HG02943 (cell line): ENCODE measurements around the gene CST6.
"Not testable (repeated sequence)": the region's sequence is repeated elsewhere in the genome, so short reads cannot be mapped to it uniquely, and the experiment has no call there.

Experiments
- ATAC-seq: cut with Tn5 transposase; IDR thresholded peaks from one replicate; pipeline ENCODE4 v1.9.1; 2021; ENCODE audit warnings: mild to moderate bottlenecking, low read depth, moderate library complexity; ENCODE audit not compliant: unreplicated experiment

Gene CST6

GRCh38 chr11:65982824-65983588 is 28.8 kb upstream of the CST6 start:
- no peak for ATAC-seq

DNA sequence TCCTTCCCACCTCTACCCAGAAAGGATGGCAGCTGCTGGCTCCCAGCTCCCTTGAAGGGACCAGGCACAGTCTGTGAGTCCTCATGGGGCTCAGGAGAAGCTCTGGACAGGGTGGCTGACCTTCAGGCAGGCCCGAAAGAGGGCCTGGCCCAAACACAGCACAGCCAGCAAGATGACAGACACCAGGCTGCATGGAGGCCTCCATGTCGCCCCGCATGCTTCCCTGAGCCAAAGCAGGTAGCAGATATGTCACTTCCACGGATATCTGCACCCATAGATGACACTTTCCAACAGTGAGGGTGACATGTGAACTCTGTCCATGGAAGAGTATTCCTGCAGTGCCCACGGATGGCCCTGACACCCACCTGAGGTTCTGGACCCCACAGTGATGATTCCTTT is 28.2 kb upstream of the CST6 start:
- ATAC-seq: no peak

DNA sequence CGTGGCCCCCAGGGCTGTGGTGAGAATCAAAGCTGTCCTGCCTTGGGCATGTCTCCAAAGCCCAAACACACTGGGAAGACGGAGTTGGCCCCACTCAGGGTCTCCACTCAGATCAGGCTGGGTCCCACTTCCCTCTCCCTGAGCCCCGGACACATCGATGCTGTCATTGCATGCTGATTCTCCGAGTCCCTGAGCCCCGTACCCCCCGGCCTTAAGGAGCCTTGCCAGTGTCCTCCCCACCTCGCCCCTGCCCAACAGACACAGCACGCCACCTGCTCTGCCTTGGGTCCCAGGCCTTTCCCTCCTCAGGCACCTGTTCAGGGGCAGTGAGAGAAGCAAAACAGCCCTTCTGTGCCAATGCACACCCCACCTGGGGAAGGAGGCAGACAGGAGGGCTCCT is 24.5 kb upstream of the CST6 start:
- ATAC-seq: no peak

DNA sequence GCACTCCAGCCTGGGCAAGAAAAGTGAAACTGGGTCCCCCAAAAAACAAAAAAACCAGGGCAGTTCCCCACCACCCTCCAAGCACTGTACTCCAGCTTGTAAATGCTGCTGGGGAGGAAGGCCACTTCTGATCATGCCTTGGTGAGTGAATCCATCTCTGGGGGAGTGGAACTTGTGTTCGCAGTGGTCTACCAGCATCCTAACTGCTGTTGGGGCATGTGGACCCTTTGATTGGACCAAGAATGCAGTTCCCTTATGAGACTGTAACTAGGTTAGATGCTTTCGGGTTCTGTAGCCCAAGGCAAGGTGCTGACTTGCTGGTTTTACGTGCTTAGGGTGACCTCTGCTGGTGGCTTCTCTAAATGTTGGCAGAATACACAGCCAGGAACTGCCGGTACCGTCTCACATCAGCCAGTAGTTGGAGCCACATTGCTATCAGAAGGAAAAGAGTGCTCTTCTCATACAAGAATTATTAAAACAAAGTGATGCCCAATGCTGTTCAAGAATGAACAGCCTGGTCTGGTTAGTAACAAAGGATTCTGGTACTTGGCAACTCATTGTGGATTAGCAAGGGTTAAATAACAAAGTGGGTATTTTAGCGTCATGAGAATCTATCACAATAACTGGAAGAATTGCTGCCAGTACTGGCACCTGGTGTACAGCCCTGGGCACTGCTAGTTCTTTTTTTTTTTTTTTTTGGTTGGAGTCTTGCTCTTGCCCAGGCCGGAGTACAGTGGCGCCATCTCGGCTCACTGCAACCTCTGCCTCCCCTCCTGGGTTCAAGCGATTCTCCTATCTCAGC is 22.8 kb upstream of the CST6 start:
- ATAC-seq: peak; percentile 77

DNA sequence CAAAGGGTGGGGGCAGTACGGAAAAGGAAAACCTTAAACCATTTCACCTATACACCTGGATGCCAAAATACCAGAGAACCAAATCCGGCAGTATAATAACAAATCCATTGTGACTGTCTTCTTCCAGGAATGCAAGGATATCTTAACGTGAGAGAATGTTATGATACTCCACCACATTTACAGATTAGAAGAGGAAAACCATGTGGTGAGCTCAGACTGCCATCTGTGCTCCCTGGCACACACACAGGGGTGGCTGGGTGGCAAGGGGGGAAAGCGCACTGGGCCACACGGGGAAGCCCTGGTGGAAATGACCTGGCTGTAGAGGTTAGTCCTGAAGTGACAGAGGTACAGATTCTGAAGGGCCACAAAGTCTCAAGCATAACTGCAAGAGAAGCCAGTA is 19.8 kb upstream of the CST6 start:
- ATAC-seq: no peak

DNA sequence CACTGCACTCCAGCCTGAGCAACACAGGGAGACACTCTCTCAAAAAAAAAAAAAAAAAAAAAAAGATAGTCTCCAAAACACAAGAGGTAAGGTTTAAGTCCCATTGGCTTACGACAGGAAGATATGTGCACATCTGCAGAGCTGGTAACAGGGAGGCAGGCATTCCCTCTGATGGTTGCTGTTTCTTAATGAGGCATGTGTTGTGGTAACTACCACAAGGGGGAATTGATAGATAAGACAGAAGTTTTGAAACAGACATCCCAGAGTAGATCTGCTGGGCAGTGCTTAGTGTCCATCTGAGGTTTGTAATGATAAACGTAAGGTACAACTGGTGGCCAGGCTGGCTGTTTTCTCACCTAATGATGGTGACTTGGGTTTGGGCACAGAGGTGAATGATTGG is 14.5 kb upstream of the CST6 start:
- no peak for ATAC-seq

- ATAC-seq: peak; percentile 81
Observed at GRCh38 chr11:66001942-66002647, 9.7 kb upstream of the CST6 start, which contains the start of the genes BANF1 and EIF1AD. Gene BANF1, plus strand, starts transcription at chr11:66002503. Its CDS starts 748 bp downstream, at chr11:66003251. Gene EIF1AD, minus strand, starts transcription at chr11:66002157. Its CDS starts 1,768 bp downstream, at chr11:66000389.

- ATAC-seq: peak; percentile 39
Observed at GRCh38 chr11:66002648-66003225, 9.1 kb upstream of the CST6 start.

- ATAC-seq: no peak
Observed at GRCh38 chr11:66003291-66003690, 8.5 kb upstream of the CST6 start.

- no peak for ATAC-seq
Observed at GRCh38 chr11:66004186-66004585, 7.6 kb upstream of the CST6 start.

GRCh38 chr11:66006134-66006890 is 5.5 kb upstream of the CST6 start:
- no peak for ATAC-seq

DNA sequence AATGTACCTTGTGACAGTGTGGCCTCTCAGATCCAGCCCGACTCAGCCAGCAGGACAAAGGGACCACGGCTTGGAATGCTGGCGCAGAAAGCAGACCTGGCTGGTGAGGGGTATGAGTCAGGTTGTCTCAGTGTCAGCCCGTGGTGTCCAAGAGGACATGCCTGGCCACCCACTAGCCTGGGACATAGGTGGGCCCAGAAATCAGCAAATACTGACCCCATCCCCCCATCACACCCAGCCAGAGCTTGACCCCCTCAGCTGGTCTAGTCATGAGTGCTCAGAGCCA is 5.0 kb upstream of the CST6 start:
- no peak for ATAC-seq

- no peak for ATAC-seq
Observed at GRCh38 chr11:66007201-66007634, 4.6 kb upstream of the CST6 start.

GRCh38 chr11:66008095-66008467 is 3.7 kb upstream of the CST6 start:
- ATAC-seq: no peak

- ATAC-seq: no peak
Observed at GRCh38 chr11:66008468-66009101, 3.2 kb upstream of the CST6 start.

- not testable (repeated sequence) for ATAC-seq
Observed at GRCh38 chr11:66010036-66010435, 1.8 kb upstream of the CST6 start.

DNA sequence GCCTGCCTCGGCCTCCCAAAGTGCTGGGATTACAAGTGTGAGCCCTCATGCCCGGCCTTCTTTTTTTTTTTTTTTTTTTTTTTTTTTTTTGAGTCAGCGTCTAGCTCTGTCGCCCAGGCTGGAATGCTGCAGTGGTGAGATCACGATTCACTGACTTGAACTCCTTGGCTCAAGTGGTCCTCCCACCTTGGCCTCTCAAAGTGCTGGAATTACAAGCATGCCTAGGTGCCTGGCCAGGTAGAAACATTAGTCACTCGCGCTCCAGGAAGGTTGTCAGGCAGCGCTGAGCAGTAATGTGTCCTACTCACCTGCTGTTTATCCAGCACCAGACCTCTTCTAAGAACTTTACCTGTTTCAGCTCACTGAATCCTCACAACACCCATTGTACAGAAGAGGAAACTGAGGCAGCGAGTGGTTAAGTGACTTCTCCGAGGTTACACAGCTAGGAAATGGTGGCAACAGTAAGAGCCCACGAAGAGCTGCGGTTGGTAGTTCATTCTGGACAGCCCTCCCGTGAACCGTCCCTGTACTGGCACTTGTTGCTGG is 496 bp upstream of the CST6 start:
- ATAC-seq: no peak

- no peak for ATAC-seq
Observed at GRCh38 chr11:66012371-66012945, 650 bp downstream of the CST6 start.
